Measurements from ENCODE around the gene TRAPPC4. TPM values are rescaled to one million over a fixed set of nuclear protein-coding genes. Genes with fewer than 3 reads are reported as not detected.

The TRAPPC4 gene
- total and polyA plus RNA-seq, 2 donors (not counting 1 experiment from before 2014, with no cell fraction given): 61.4 to 64.5 TPM

DNA sequence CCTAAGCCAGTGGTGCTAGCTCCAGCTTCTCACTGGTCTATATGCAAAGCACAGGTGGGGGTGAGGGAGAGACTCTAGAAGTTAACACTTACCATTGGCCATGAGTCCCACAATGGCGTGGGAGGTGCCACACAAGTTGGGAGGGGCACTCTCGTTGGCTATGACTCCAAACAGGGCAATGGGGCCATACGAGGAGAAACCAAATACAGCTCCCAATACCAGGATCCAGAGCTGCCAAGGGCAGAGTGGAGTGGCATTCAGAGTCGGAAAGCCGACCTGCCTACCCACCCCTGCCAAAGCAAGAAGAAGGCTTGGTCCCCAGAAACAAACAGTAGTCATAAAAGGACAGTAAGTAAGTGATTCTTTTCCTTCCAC is 6.5 kb downstream of the TRAPPC4 start:
- 93% methylated on average over 3 of the region's 5 CpGs for WGBS (ENCODE audit: insufficient coverage)
- CTCF ChIA-PET: no interaction called here
- Histone ChIP-seq H3K27ac (ENCODE audit: low read length in 2 of 2) (no peak overlapping the region), H3K4me3 (ENCODE audit: control extremely low read depth in 1 of 5, extremely low read depth in 1 of 5, insufficient read depth in 1 of 5, low read depth in 2 of 5, low read length in 4 of 5) (no peak overlapping the region), H3K4me2 (replicated peaks; ENCODE audit: low read depth, low read length, poor library complexity, severe bottlenecking) (no peak overlapping the region), H3K4me1 (ENCODE audit: control insufficient read depth in 2 of 2, insufficient read depth in 2 of 2, low read length in 2 of 2) (peaks cover 5 to 8% of the 10 kb centered on the region in 2 donors), H3K9ac (ENCODE audit: low read length) (no peak overlapping the region), H3K27me3 (replicated peaks in 1 of 4; ENCODE audit: control extremely low read depth in 1 of 4, control insufficient read depth in 3 of 4, insufficient read depth in 4 of 4, low read length in 3 of 4) (no peaks in the 10 kb centered on the region), H3K36me3 (replicated peaks in 1 of 2; ENCODE audit: control extremely low read depth in 1 of 2, control insufficient read depth in 1 of 2, extremely low read depth in 1 of 2, insufficient read depth in 2 of 2, low read length in 1 of 2) (peaks cover 7 to 44% of the 10 kb centered on the region in 2 experiments), H4K20me1 (ENCODE audit: control insufficient read depth, insufficient read depth, low read length, poor library complexity, severe bottlenecking) (peaks cover 9% of the 10 kb centered on the region), H2AFZ (ENCODE audit: insufficient read depth, low read depth, low read length, poor library complexity, severe bottlenecking) (no peak overlapping the region), H3K79me2 (ENCODE audit: control insufficient read depth, insufficient read depth, low read length) (peaks cover 49% of the 10 kb centered on the region), H3K9me3 (ENCODE audit: control extremely low read depth in 1 of 3, control insufficient read depth in 2 of 3, insufficient read depth in 1 of 3, low read length in 2 of 3) (no peaks in the 10 kb centered on the region)
- H3K27me3 Mint-ChIP-seq: no peaks in the 10 kb centered on the region
- POLR2A ChIA-PET: no interaction called here
- H3K9me3 Mint-ChIP-seq (ENCODE audit: insufficient read depth): no peaks in the 10 kb centered on the region
- no peak overlapping the region for H3K4me3 Mint-ChIP-seq
- intact Hi-C loops (cut with micrococcal nuclease): no loop called here
- peaks cover 18% of the 10 kb centered on the region for H3K4me1 Mint-ChIP-seq
- no peak for DNase-seq
- no peak for TF ChIP-seq EZH2 (IDR thresholded peaks at IDR 0.05; ENCODE audit: borderline replicate concordance, insufficient read depth, low read depth, low read length, poor library complexity, severe bottlenecking)
- no peak for TF ChIP-seq CTCF (IDR thresholded peaks at IDR 0.05)
- no peak for ATAC-seq (ENCODE audit: low read depth)
- no peak overlapping the region for H3K27ac Mint-ChIP-seq

GRCh38 chr11:119025541-119025940 is 7.0 kb downstream of the TRAPPC4 start:
- ChIA-PET CTCF (no interaction called here), POLR2A (no interaction called here)
- Mint-ChIP-seq H3K4me1 (peaks cover 19% of the 10 kb centered on the region), H3K9me3 (ENCODE audit: insufficient read depth) (no peaks in the 10 kb centered on the region), H3K27me3 (no peaks in the 10 kb centered on the region), H3K4me3 (no peak overlapping the region), H3K27ac (peak overlapping the region; percentile 43)
- peaks cover 6% of the 10 kb centered on the region for H4K20me1 ChIP-seq (ENCODE audit: control insufficient read depth, insufficient read depth, low read length, poor library complexity, severe bottlenecking)
- H3K27me3 ChIP-seq (replicated peaks in 1 of 4; ENCODE audit: control extremely low read depth in 1 of 4, control insufficient read depth in 3 of 4, insufficient read depth in 4 of 4, low read length in 3 of 4): no peaks in the 10 kb centered on the region
- H3K4me3 ChIP-seq (ENCODE audit: control extremely low read depth in 1 of 5, extremely low read depth in 1 of 5, insufficient read depth in 1 of 5, low read depth in 2 of 5, low read length in 4 of 5): no peak overlapping the region
- no peak overlapping the region for H2AFZ ChIP-seq (ENCODE audit: insufficient read depth, low read depth, low read length, poor library complexity, severe bottlenecking)
- intact Hi-C loops (cut with micrococcal nuclease): no loop called here
- no peaks in the 10 kb centered on the region for H3K9me3 ChIP-seq (ENCODE audit: control extremely low read depth in 1 of 3, control insufficient read depth in 2 of 3, insufficient read depth in 1 of 3, low read length in 2 of 3)
- no peak overlapping the region for H3K27ac ChIP-seq (ENCODE audit: low read length in 2 of 2)
- H3K4me1 ChIP-seq (ENCODE audit: control insufficient read depth in 2 of 2, insufficient read depth in 2 of 2, low read length in 2 of 2): peaks cover 4 to 7% of the 10 kb centered on the region in 2 donors
- H3K79me2 ChIP-seq (ENCODE audit: control insufficient read depth, insufficient read depth, low read length): peaks cover 45% of the 10 kb centered on the region
- H3K4me2 ChIP-seq (replicated peaks; ENCODE audit: low read depth, low read length, poor library complexity, severe bottlenecking): no peak overlapping the region
- peaks cover 7 to 44% of the 10 kb centered on the region in 2 experiments for H3K36me3 ChIP-seq (replicated peaks in 1 of 2; ENCODE audit: control extremely low read depth in 1 of 2, control insufficient read depth in 1 of 2, extremely low read depth in 1 of 2, insufficient read depth in 2 of 2, low read length in 1 of 2)
- ATAC-seq (ENCODE audit: low read depth) (no peak), DNase-seq (no peak)
- 98% methylated on average over 5 of the region's 5 CpGs for WGBS (ENCODE audit: insufficient coverage)
- TF ChIP-seq CTCF (IDR thresholded peaks at IDR 0.05) (no peak), EZH2 (IDR thresholded peaks at IDR 0.05; ENCODE audit: borderline replicate concordance, insufficient read depth, low read depth, low read length, poor library complexity, severe bottlenecking) (no peak)
- no peak overlapping the region for H3K9ac ChIP-seq (ENCODE audit: low read length)

Data from B cell (primary cell).